ENCODE results near the gene ELAC1.

The ELAC1 gene

GRCh38 chr18:51009072-51009471 lies 41.2 kb downstream of the ELAC1 start:
- peak; percentile 63 to 80 for DNase-seq (ENCODE audit: low read depth in 1 of 2, low spot score in 1 of 2)
- no peak overlapping the region for H3K4me3 ChIP-seq (replicated peaks; ENCODE audit: insufficient read depth, low read length)
- TF ChIP-seq, protein P1, sequence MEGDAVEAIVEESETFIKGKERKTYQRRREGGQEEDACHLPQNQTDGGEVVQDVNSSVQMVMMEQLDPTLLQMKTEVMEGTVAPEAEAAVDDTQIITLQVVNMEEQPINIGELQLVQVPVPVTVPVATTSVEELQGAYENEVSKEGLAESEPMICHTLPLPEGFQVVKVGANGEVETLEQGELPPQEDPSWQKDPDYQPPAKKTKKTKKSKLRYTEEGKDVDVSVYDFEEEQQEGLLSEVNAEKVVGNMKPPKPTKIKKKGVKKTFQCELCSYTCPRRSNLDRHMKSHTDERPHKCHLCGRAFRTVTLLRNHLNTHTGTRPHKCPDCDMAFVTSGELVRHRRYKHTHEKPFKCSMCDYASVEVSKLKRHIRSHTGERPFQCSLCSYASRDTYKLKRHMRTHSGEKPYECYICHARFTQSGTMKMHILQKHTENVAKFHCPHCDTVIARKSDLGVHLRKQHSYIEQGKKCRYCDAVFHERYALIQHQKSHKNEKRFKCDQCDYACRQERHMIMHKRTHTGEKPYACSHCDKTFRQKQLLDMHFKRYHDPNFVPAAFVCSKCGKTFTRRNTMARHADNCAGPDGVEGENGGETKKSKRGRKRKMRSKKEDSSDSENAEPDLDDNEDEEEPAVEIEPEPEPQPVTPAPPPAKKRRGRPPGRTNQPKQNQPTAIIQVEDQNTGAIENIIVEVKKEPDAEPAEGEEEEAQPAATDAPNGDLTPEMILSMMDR (IDR thresholded peaks at IDR 0.05; ENCODE audit: insufficient read depth, low read length) = no peak
- TF ChIP-seq SPI1 (IDR thresholded peaks at IDR 0.05; ENCODE audit: borderline replicate concordance, low read depth) = peak; percentile 77
- no peak overlapping the region for H3K27ac ChIP-seq (replicated peaks)
- H3K27me3 ChIP-seq (ENCODE audit: insufficient read depth, poor library complexity, severe bottlenecking) = no peaks in the 10 kb centered on the region

- no peak for DNase-seq (ENCODE audit: low read depth in 1 of 2, low spot score in 1 of 2)
- TF ChIP-seq POLR2AphosphoS5 (IDR thresholded peaks at IDR 0.05; ENCODE audit: low read depth) (no peak), REST (IDR thresholded peaks at IDR 0.05; ENCODE audit: insufficient replicate concordance, low read depth) (no peak), GABPA (IDR thresholded peaks at IDR 0.05; ENCODE audit: low read depth) (no peak)
- TF ChIP-seq, protein P1 (IDR thresholded peaks at IDR 0.05; ENCODE audit: insufficient read depth, low read length) = no peak
- no peak overlapping the region for H3K4me3 ChIP-seq (replicated peaks; ENCODE audit: insufficient read depth, low read length)
Measured at GRCh38 chr18:51010218-51010617, 42.4 kb downstream of the ELAC1 start.

GRCh38 chr18:51011709-51012108 lies 43.9 kb downstream of the ELAC1 start:
- no peak for DNase-seq (ENCODE audit: low read depth in 1 of 2, low spot score in 1 of 2)
- Histone ChIP-seq H3K4me3 (replicated peaks; ENCODE audit: insufficient read depth, low read length) (no peak overlapping the region), H3K27me3 (ENCODE audit: insufficient read depth, poor library complexity, severe bottlenecking) (no peaks in the 10 kb centered on the region), H3K27ac (replicated peaks) (no peak overlapping the region)
- TF ChIP-seq POLR2AphosphoS5 (IDR thresholded peaks at IDR 0.05; ENCODE audit: low read depth) (no peak), REST (IDR thresholded peaks at IDR 0.05; ENCODE audit: insufficient replicate concordance, low read depth) (no peak), SPI1 (IDR thresholded peaks at IDR 0.05; ENCODE audit: borderline replicate concordance, low read depth) (no peak), GABPA (IDR thresholded peaks at IDR 0.05; ENCODE audit: low read depth) (no peak)
- TF ChIP-seq, protein P1 (IDR thresholded peaks at IDR 0.05; ENCODE audit: insufficient read depth, low read length) = no peak

More at GRCh38 chr18:51010218-51010617, 42.4 kb downstream of the ELAC1 start:
- no peak overlapping the region for H3K27ac ChIP-seq (replicated peaks)
- H3K27me3 ChIP-seq (ENCODE audit: insufficient read depth, poor library complexity, severe bottlenecking) = no peaks in the 10 kb centered on the region

DNA sequence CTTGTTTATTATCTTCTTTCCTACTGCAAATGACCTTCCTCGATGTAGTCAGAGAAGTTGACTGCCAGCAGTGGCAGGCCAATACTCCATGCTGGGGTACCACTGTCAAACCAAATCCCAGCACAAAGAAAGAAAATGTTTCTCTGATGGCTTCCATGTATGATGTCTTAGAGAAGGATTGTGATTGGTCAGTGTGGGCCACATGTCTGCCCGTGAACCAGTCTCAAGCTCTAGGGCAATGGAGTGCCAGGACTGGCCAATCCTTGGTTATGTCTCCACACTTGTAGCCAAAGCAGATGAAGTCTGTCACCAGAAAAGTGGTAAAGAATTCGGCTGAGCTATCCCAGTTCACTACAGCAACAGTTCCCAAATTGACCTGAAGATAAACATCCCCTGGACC lies 44.6 kb downstream of the ELAC1 start:
- TF ChIP-seq, protein P1 (IDR thresholded peaks at IDR 0.05; ENCODE audit: insufficient read depth, low read length) = no peak
- TF ChIP-seq POLR2AphosphoS5 (IDR thresholded peaks at IDR 0.05; ENCODE audit: low read depth) = no peak
- no peak for TF ChIP-seq SPI1 (IDR thresholded peaks at IDR 0.05; ENCODE audit: borderline replicate concordance, low read depth)
- no peak for TF ChIP-seq REST (IDR thresholded peaks at IDR 0.05; ENCODE audit: insufficient replicate concordance, low read depth)
- no peak for TF ChIP-seq GABPA (IDR thresholded peaks at IDR 0.05; ENCODE audit: low read depth)
- no peak overlapping the region for H3K27ac ChIP-seq (replicated peaks)
- DNase-seq (ENCODE audit: low read depth in 1 of 2, low spot score in 1 of 2) = no peak
- H3K4me3 ChIP-seq (replicated peaks; ENCODE audit: insufficient read depth, low read length) = no peak overlapping the region
- no peaks in the 10 kb centered on the region for H3K27me3 ChIP-seq (ENCODE audit: insufficient read depth, poor library complexity, severe bottlenecking)

All from HL-60 (cell line).